ENCODE data around the gene HLF. TPM values are rescaled to one million over a fixed set of nuclear protein-coding genes. Genes with fewer than 3 reads are reported as not detected.

Gene HLF
- total RNA-seq, 1 donor from 2014 or later, result 15.1 TPM

- DNase-seq, result no peak
Measured at GRCh38 chr17:55275894-55276804, 11.4 kb downstream of the HLF start.

GRCh38 chr17:55278173-55278961, 13.6 kb downstream of the HLF start:
- no peak for DNase-seq

GRCh38 chr17:55279203-55279602, 14.4 kb downstream of the HLF start:
- no peak for DNase-seq

GRCh38 chr17:55279788-55280187, 15.0 kb downstream of the HLF start:
- DNase-seq, result no peak

- DNase-seq, result no peak
Measured at GRCh38 chr17:55280212-55280611, 15.5 kb downstream of the HLF start.

- no peak for DNase-seq
Measured at GRCh38 chr17:55281649-55282378, 17.1 kb downstream of the HLF start.

GRCh38 chr17:55282379-55282702, 17.6 kb downstream of the HLF start:
- DNase-seq, result no peak

- no peak for DNase-seq
Measured at GRCh38 chr17:55282741-55283140, 18.0 kb downstream of the HLF start.

- no peak for DNase-seq
Measured at GRCh38 chr17:55283256-55283965, 18.7 kb downstream of the HLF start.

- DNase-seq, result no peak
Measured at GRCh38 chr17:55284001-55284884, 19.5 kb downstream of the HLF start.

GRCh38 chr17:55284944-55285339, 20.2 kb downstream of the HLF start:
- no peak for DNase-seq

- DNase-seq, result peak; percentile 81
Measured at GRCh38 chr17:55285340-55286301, 20.9 kb downstream of the HLF start.

- DNase-seq, result no peak
Measured at GRCh38 chr17:55286681-55287589, 22.2 kb downstream of the HLF start.

GRCh38 chr17:55288356-55289105, 23.8 kb downstream of the HLF start:
- DNase-seq, result no peak

- no peak for DNase-seq
Measured at GRCh38 chr17:55289106-55289446, 24.3 kb downstream of the HLF start.

- DNase-seq, result no peak
Measured at GRCh38 chr17:55289978-55290377, 25.2 kb downstream of the HLF start.

- DNase-seq, result no peak
Measured at GRCh38 chr17:55290492-55291113, 25.8 kb downstream of the HLF start.

- no peak for DNase-seq
Measured at GRCh38 chr17:55291114-55291507, 26.4 kb downstream of the HLF start.
